H9 (cell line): ENCODE results near the gene FNIP2. TPM values are rescaled to one million over a fixed set of nuclear protein-coding genes. Genes with fewer than 3 reads are reported as not detected.

Source experiments
- DNase-seq: peaks from one replicate; pipeline ENCODE4 v3.0.0-alpha.2; 2017
- H2AFZ ChIP-seq: one replicate; pipeline ENCODE4 v1.6.1; 2013; ENCODE audit warnings: mild to moderate bottlenecking, low read length, control low read depth, moderate library complexity
- H2AK5ac ChIP-seq: 2 replicates; pipeline ENCODE4 v1.6.1; 2013; ENCODE audit warnings: low read length, control low read depth, mixed read lengths; ENCODE audit not compliant: insufficient read length
- H2BK120ac ChIP-seq: one replicate; pipeline ENCODE4 v1.6.1; 2013; ENCODE audit warnings: low read depth, mild to moderate bottlenecking, low read length, control low read depth, inconsistent platforms; ENCODE audit not compliant: poor library complexity, severe bottlenecking
- H2BK12ac ChIP-seq: 2 replicates; pipeline ENCODE4 v1.6.1; 2013; ENCODE audit warnings: low read length, control low read depth, mixed read lengths, low read depth; ENCODE audit not compliant: insufficient read length
- H2BK15ac ChIP-seq: 2 replicates; pipeline ENCODE4 v1.6.1; 2013; ENCODE audit warnings: low read depth, low read length, control low read depth
- H2BK20ac ChIP-seq: one replicate; pipeline ENCODE4 v1.6.1; 2013; ENCODE audit warnings: low read depth, mild to moderate bottlenecking, low read length, control low read depth, inconsistent platforms; ENCODE audit not compliant: poor library complexity, severe bottlenecking
- H2BK5ac ChIP-seq: 2 replicates; pipeline ENCODE4 v1.6.1; 2013; ENCODE audit warnings: low read length, control low read depth, mixed read lengths; ENCODE audit not compliant: insufficient read length
- H3K14ac ChIP-seq: 2 replicates; pipeline ENCODE4 v1.6.1; 2013; ENCODE audit warnings: low read length, control low read depth; ENCODE audit not compliant: insufficient read depth
- H3K18ac ChIP-seq: 2 replicates; pipeline ENCODE4 v1.6.1; 2013; ENCODE audit warnings: low read depth, mild to moderate bottlenecking, mixed read lengths, low read length, control low read depth; ENCODE audit not compliant: insufficient read length
- H3K23ac ChIP-seq: 2 replicates; pipeline ENCODE4 v1.6.1; 2013; ENCODE audit warnings: low read length, control low read depth, mixed read lengths, low read depth; ENCODE audit not compliant: insufficient read length
- H3K23me2 ChIP-seq: 2 replicates; pipeline ENCODE4 v1.6.1; 2013; ENCODE audit warnings: low read depth, mild to moderate bottlenecking, mixed read lengths, low read length, control low read depth; ENCODE audit not compliant: insufficient read length, poor library complexity, severe bottlenecking
- H3K27ac ChIP-seq: 2 replicates; pipeline ENCODE4 v1.5.1; 2013; ENCODE audit warnings: low read length, control low read depth, mixed read lengths, low read depth; ENCODE audit not compliant: insufficient read length
- H3K27me3 ChIP-seq: 2 replicates; pipeline ENCODE4 v1.6.1; 2013; ENCODE audit warnings: low read length, control low read depth, inconsistent platforms; ENCODE audit not compliant: insufficient read depth
- H3K4ac ChIP-seq: 2 replicates; pipeline ENCODE4 v1.6.1; 2013; ENCODE audit warnings: low read depth, mild to moderate bottlenecking, control low read depth, inconsistent platforms, low read length, moderate library complexity
- H3K4me1 ChIP-seq: 2 replicates; pipeline ENCODE4 v1.6.1; 2013; ENCODE audit warnings: low read length, control low read depth, inconsistent platforms; ENCODE audit not compliant: insufficient read depth
- H3K4me2 ChIP-seq: 2 replicates; pipeline ENCODE4 v1.6.1; 2013; ENCODE audit warnings: low read length, control low read depth, mixed read lengths; ENCODE audit not compliant: insufficient read length, insufficient read depth
- H3K56ac ChIP-seq: 2 replicates; pipeline ENCODE4 v1.6.1; 2013; ENCODE audit warnings: low read depth, mild to moderate bottlenecking, mixed read lengths, low read length, control low read depth; ENCODE audit not compliant: insufficient read length
- H3K79me1 ChIP-seq: 2 replicates; pipeline ENCODE4 v1.6.1; 2013; ENCODE audit warnings: low read depth, mild to moderate bottlenecking, moderate library complexity, low read length, control low read depth, inconsistent platforms; ENCODE audit not compliant: insufficient read depth, poor library complexity, severe bottlenecking
- H3K79me2 ChIP-seq: 2 replicates; pipeline ENCODE4 v1.6.1; 2013; ENCODE audit warnings: low read length, control low read depth, inconsistent platforms; ENCODE audit not compliant: insufficient read depth
- H3K9ac ChIP-seq: 2 replicates; pipeline ENCODE4 v1.6.1; 2013; ENCODE audit warnings: low read length, control low read depth, mixed read lengths; ENCODE audit not compliant: insufficient read length; ENCODE audit errors: extremely low read depth
- H3K9me3 ChIP-seq: one replicate; pipeline ENCODE4 v1.6.1; 2013; ENCODE audit warnings: low read depth, low read length, inconsistent platforms; ENCODE audit not compliant: control insufficient read depth
- H3T11ph ChIP-seq: one replicate; pipeline ENCODE4 v1.6.1; 2013; ENCODE audit warnings: mild to moderate bottlenecking, low read length, control low read depth, inconsistent platforms
- H4K20me1 ChIP-seq: one replicate; pipeline ENCODE4 v1.6.1; 2013; ENCODE audit not compliant: control insufficient read depth, insufficient read length, insufficient read depth
- H4K5ac ChIP-seq: 2 replicates; pipeline ENCODE4 v1.6.1; 2013; ENCODE audit warnings: low read depth, mild to moderate bottlenecking, mixed read lengths, low read length, control low read depth; ENCODE audit not compliant: insufficient read length
- H4K8ac ChIP-seq: replicated peaks from 2 replicates; pipeline ENCODE4 v1.6.1; 2013; ENCODE audit warnings: low read length, control low read depth, mixed read lengths, low read depth; ENCODE audit not compliant: insufficient read length
- H4K91ac ChIP-seq: 2 replicates; pipeline ENCODE4 v1.6.1; 2013; ENCODE audit warnings: low read depth, mild to moderate bottlenecking, moderate library complexity, mixed read lengths, low read length, control low read depth; ENCODE audit not compliant: insufficient read length
- H3K27ac Mint-ChIP-seq, 3 experiments: 2 replicates in 2 of 3; 3 replicates in 1 of 3; pipeline ENCODE4 v1.8.0; 2020 to 2021; ENCODE audit warnings: mixed read lengths in 3 of 3, mild to moderate bottlenecking in 1 of 3, moderate library complexity in 1 of 3
- H3K27me3 Mint-ChIP-seq: 2 replicates; pipeline ENCODE4 v1.8.0; 2021; ENCODE audit warnings: low read depth, mild to moderate bottlenecking, moderate library complexity, mixed read lengths
- H3K36me3 Mint-ChIP-seq, 3 experiments: 2 replicates in 2 of 3; 3 replicates in 1 of 3; pipeline ENCODE4 v1.8.0; 2020 to 2021; ENCODE audit warnings: low read depth in 3 of 3, mixed read lengths in 3 of 3; ENCODE audit not compliant: insufficient read depth in 1 of 3
- H3K4me1 Mint-ChIP-seq, 2 experiments: 2 replicates each; pipeline ENCODE4 v1.8.0; 2020; ENCODE audit warnings: mixed read lengths in 2 of 2
- H3K4me3 Mint-ChIP-seq, 2 experiments: 2 replicates in 1 of 2; 3 replicates in 1 of 2; pipeline ENCODE4 v1.8.0; 2020 to 2021; ENCODE audit warnings: mild to moderate bottlenecking in 2 of 2, mixed read lengths in 2 of 2, moderate library complexity in 1 of 2
- H3K9me3 Mint-ChIP-seq, 2 experiments: 2 replicates in 1 of 2; 3 replicates in 1 of 2; pipeline ENCODE4 v1.8.0; 2020; ENCODE audit warnings: mild to moderate bottlenecking in 2 of 2, mixed read lengths in 2 of 2, moderate library complexity in 1 of 2
- WGBS: extraction: QIAGEN DNeasy Blood & Tissue Kit; methylation state at CpG from one replicate; pipeline ENCODE4 v1.1.7; 2013; ENCODE audit warnings: missing lambda C conversion rate, low lambda C conversion rate, mixed read lengths; ENCODE audit not compliant: insufficient read length; ENCODE audit errors: extremely low coverage; 5-methylcytosine and 5-hydroxymethylcytosine counted together
- total RNA-seq: library from RNA; stranded (reverse); gene quantifications from 2 replicates; pipeline ENCODE4 v1.2.1, GENCODE V29; 2021
- TF ChIP-seq, protein P1 (sequence below): fragments of 200-600 bp; sonication (generic); conservative IDR thresholded peaks from 3 replicates; pipeline ENCODE4 v1.8.0; 2021; ENCODE audit warnings: antibody characterized with exemption, mild to moderate bottlenecking

Gene FNIP2
- total RNA-seq, 1 experiment from 2014 or later: 9.6 TPM

DNA sequence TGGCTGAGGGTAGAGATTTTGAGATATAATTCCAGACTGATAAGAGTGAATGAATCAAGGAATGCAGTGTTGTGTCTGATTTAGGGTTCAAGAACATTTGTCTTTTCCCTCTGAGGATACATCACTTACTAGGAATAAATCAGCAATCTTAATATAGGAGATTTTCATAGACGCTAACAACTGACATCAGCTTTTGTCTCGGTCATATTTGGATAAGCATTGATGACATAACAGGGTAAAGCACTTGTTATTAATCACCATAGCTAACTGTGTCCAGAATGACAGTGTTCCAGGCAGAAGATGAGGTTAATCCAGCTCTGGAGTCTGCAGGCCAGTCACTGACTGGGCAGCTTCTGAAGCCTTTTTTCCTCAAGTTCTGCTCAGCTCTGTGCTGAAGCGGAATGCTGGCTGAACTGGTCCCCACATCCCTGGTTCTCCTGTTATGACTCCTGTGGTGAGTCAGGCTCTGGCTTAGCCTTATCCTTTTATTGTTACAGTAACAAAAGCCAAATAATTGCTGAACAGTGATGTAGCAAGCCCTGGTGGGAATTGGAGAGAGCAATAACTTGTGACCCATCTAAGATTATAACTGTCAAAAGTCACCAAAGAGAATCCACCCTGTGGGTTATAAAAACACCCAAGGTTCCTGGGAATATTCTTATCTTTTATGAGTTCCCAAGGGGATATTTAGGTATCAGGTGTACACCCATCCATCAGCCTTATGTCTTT is 41.8 kb downstream of the FNIP2 start:
- H3K4ac ChIP-seq: no peak overlapping the region
- H3K18ac ChIP-seq: no peak overlapping the region
- H3K23ac ChIP-seq: no peak overlapping the region
- H3K79me2 ChIP-seq: 0 out of 2 replicates have a peak, but pooled peaks cover 2% of the 10 kb centered on the region
- H2BK15ac ChIP-seq: no peak overlapping the region
- H3K27me3 Mint-ChIP-seq: no peaks in the 10 kb centered on the region
- H3K79me1 ChIP-seq: no peaks in the 10 kb centered on the region
- no peak overlapping the region for H2BK12ac ChIP-seq
- no peaks in the 10 kb centered on the region for H3K23me2 ChIP-seq
- no peak overlapping the region for H3K4me2 ChIP-seq
- no peak overlapping the region; a peak in 2 of 7 replicates for H3K27ac Mint-ChIP-seq
- H4K5ac ChIP-seq: no peak overlapping the region
- no peak overlapping the region for H2BK120ac ChIP-seq
- no peak overlapping the region for H2AK5ac ChIP-seq
- H3T11ph ChIP-seq: no peak overlapping the region
- no peak overlapping the region for H2AFZ ChIP-seq
- no peak overlapping the region for H3K4me3 Mint-ChIP-seq
- TF ChIP-seq, protein P1, sequence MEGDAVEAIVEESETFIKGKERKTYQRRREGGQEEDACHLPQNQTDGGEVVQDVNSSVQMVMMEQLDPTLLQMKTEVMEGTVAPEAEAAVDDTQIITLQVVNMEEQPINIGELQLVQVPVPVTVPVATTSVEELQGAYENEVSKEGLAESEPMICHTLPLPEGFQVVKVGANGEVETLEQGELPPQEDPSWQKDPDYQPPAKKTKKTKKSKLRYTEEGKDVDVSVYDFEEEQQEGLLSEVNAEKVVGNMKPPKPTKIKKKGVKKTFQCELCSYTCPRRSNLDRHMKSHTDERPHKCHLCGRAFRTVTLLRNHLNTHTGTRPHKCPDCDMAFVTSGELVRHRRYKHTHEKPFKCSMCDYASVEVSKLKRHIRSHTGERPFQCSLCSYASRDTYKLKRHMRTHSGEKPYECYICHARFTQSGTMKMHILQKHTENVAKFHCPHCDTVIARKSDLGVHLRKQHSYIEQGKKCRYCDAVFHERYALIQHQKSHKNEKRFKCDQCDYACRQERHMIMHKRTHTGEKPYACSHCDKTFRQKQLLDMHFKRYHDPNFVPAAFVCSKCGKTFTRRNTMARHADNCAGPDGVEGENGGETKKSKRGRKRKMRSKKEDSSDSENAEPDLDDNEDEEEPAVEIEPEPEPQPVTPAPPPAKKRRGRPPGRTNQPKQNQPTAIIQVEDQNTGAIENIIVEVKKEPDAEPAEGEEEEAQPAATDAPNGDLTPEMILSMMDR: no peak
- no peak overlapping the region for H3K14ac ChIP-seq
- H2BK5ac ChIP-seq: no peak overlapping the region
- H3K36me3 Mint-ChIP-seq: no peaks in the 10 kb centered on the region
- H3K9me3 Mint-ChIP-seq: no peaks in the 10 kb centered on the region
- no peaks in the 10 kb centered on the region for H3K9me3 ChIP-seq
- H3K9ac ChIP-seq: no peak overlapping the region
- H4K8ac ChIP-seq: no peak overlapping the region
- H3K4me1 Mint-ChIP-seq: peaks cover 25 to 31% of the 10 kb centered on the region in 2 experiments
- no peaks in the 10 kb centered on the region for H4K20me1 ChIP-seq
- no peak for DNase-seq
- H4K91ac ChIP-seq: no peak overlapping the region
- WGBS: no CpG with 5 or more reads among the region's 3 CpGs
- peaks cover 3% of the 10 kb centered on the region; the same call in 1 of the 2 replicates for H3K4me1 ChIP-seq
- H3K27ac ChIP-seq: no peak overlapping the region
- H2BK20ac ChIP-seq: no peak overlapping the region
- H3K56ac ChIP-seq: no peak overlapping the region
- no peaks in the 10 kb centered on the region; the same call in 1 of the 2 replicates for H3K27me3 ChIP-seq
